HepG2 (cell line): Measurements from ENCODE around the gene DLG1. TPM values are rescaled to one million over a fixed set of nuclear protein-coding genes. Genes with fewer than 3 reads are reported as not detected.

ENCODE experiments used
- ATAC-seq: fragments of 200-7000 bp; cut with Tn5 transposase; 3 replicates; pipeline ENCODE4 v1.9.1; 2020; ENCODE audit warnings: mild to moderate bottlenecking, moderate library complexity
- BruUV-seq: library from RNA; stranded (reverse); fragments of 400-500 nt; replicated peaks from 2 replicates; lab custom pipeline; 2021; lab: Mats Ljungman, UMichigan
- CTCF ChIA-PET: fragments of 300-600 bp; formaldehyde crosslinking; extraction: SDS; loops from one replicate; lab custom pipeline; 2021; ENCODE audit warnings: low total read pairs, inconsistent platforms, low intra/inter-chr PET ratio; lab: Yijun Ruan, JAX
- POLR2A ChIA-PET: fragments of 350-600 bp; sonication (Branson Sonifier 250); formaldehyde crosslinking; loops from one replicate; lab custom pipeline; 2020; ENCODE audit warnings: antibody characterized with exemption, inconsistent platforms; lab: Yijun Ruan, JAX
- DNase-seq: peaks from one replicate; pipeline ENCODE4 v3.0.0-alpha.2; 2015; ENCODE audit warnings: low spot score
- FAIRE-seq: peaks from 3 replicates; lab custom pipeline; 2011; peaks lifted over from hg19 to GRCh38; lab: Jason Lieb, UNC
- H2AFZ ChIP-seq: one replicate; pipeline ENCODE4 v1.6.1; 2011; ENCODE audit warnings: low read length, inconsistent platforms
- H3K27ac ChIP-seq: fragments of 300-600 bp; 3 replicates; pipeline ENCODE4 v1.8.0; 2011; ENCODE audit warnings: mixed run types, mild to moderate bottlenecking, mixed read lengths, low read length, inconsistent platforms; ENCODE audit not compliant: insufficient read depth; ENCODE audit errors: extremely low read length
- H3K27me3 ChIP-seq, 2 experiments: fragments of 200-600 bp in 1 of 2; 2 replicates in 1 of 2; 3 replicates in 1 of 2; pipeline versions ENCODE4 v1.6.0 to v1.8.0; 2011; ENCODE audit warnings: low read length in 2 of 2, mild to moderate bottlenecking in 2 of 2, moderate library complexity in 2 of 2, inconsistent platforms in 1 of 2; ENCODE audit not compliant: insufficient read depth in 2 of 2, control insufficient read depth in 1 of 2
- H3K36me3 ChIP-seq, 2 experiments: fragments of 200-600 bp in 1 of 2; replicated peaks in 1 of 2; 2 replicates in 1 of 2; 3 replicates in 1 of 2; pipeline versions ENCODE4 v1.5.1 to v1.8.0; 2011; ENCODE audit warnings: low read length in 2 of 2, inconsistent platforms in 1 of 2; ENCODE audit not compliant: insufficient read depth in 2 of 2, control insufficient read depth in 1 of 2
- H3K4me1 ChIP-seq: 2 replicates; pipeline ENCODE4 v1.5.1; 2012; ENCODE audit warnings: low read length, inconsistent platforms; ENCODE audit not compliant: insufficient read depth
- H3K4me2 ChIP-seq: 2 replicates; pipeline ENCODE4 v1.6.0; 2011; ENCODE audit warnings: low read depth, low read length, inconsistent platforms
- H3K4me3 ChIP-seq, 3 experiments: fragments of 200-600 bp in 1 of 3; sonication (generic), shearing (Covaris generic) in 1 of 3; replicated peaks in 1 of 3; 2 replicates each; pipeline ENCODE4 v1.5.1; 2011 to 2016; ENCODE audit warnings: low read length in 3 of 3, inconsistent platforms in 2 of 3, low read depth in 2 of 3, mild to moderate bottlenecking in 2 of 3, control low read depth in 1 of 3, mixed read lengths in 1 of 3; ENCODE audit not compliant: insufficient read depth in 1 of 3
- H3K79me2 ChIP-seq: one replicate; pipeline ENCODE4 v1.6.1; 2011; ENCODE audit warnings: low read length, inconsistent platforms; ENCODE audit not compliant: insufficient read depth
- H3K9ac ChIP-seq: 2 replicates; pipeline ENCODE4 v1.6.0; 2011; ENCODE audit warnings: mild to moderate bottlenecking, low read depth, low read length, inconsistent platforms; ENCODE audit not compliant: insufficient read depth
- H3K9me3 ChIP-seq: 2 replicates; pipeline ENCODE4 v1.5.1; 2012; ENCODE audit warnings: mild to moderate bottlenecking, low read length
- H4K20me1 ChIP-seq: 2 replicates; pipeline ENCODE4 v1.6.0; 2011; ENCODE audit warnings: inconsistent platforms, mild to moderate bottlenecking, low read length, moderate library complexity; ENCODE audit not compliant: insufficient read depth
- ARID4A ChIP-seq: sonication (generic); formaldehyde crosslinking; IDR thresholded peaks from 2 replicates; pipeline ENCODE4 v1.5.0; 2020; ENCODE audit warnings: mild to moderate bottlenecking, missing genetic modification reagents, borderline replicate concordance
- E2F2 ChIP-seq: sonication (generic); formaldehyde crosslinking; IDR thresholded peaks from 2 replicates; pipeline ENCODE4 v1.4.0; 2020; ENCODE audit warnings: missing genetic modification reagents, borderline replicate concordance
- FUBP1 ChIP-seq: sonication (generic); formaldehyde crosslinking; IDR thresholded peaks from 2 replicates; pipeline ENCODE4 v1.5.1; 2020; ENCODE audit warnings: missing genetic modification reagents, mild to moderate bottlenecking, borderline replicate concordance
- MIER2 ChIP-seq: IDR thresholded peaks from 2 replicates; pipeline ENCODE4 v1.6.1; 2016; ENCODE audit warnings: missing biosample characterization, missing genetic modification reagents
- NFYB ChIP-seq: sonication (generic); formaldehyde crosslinking; IDR thresholded peaks from 2 replicates; pipeline ENCODE4 v1.4.0; 2020; ENCODE audit warnings: missing genetic modification reagents
- RXRA ChIP-seq: sonication (generic); formaldehyde crosslinking; IDR thresholded peaks from 2 replicates; pipeline ENCODE4 v1.5.1; 2020; ENCODE audit warnings: missing genetic modification reagents
- STAT6 ChIP-seq: sonication (generic); formaldehyde crosslinking; IDR thresholded peaks from 2 replicates; pipeline ENCODE4 v1.4.0; 2020; ENCODE audit warnings: missing genetic modification reagents, mild to moderate bottlenecking, borderline replicate concordance
- ZMAT3 ChIP-seq: sonication (generic); formaldehyde crosslinking; conservative IDR thresholded peaks from 2 replicates; pipeline ENCODE4 v1.7.0; 2021; ENCODE audit warnings: missing genetic modification reagents
- ZNF230 ChIP-seq: sonication (generic); formaldehyde crosslinking; IDR thresholded peaks from 2 replicates; pipeline ENCODE4 v1.4.0; 2020; ENCODE audit warnings: mild to moderate bottlenecking, missing genetic modification reagents
- ZNF709 ChIP-seq: sonication (generic); formaldehyde crosslinking; IDR thresholded peaks from 2 replicates; pipeline ENCODE4 v1.5.0; 2020; ENCODE audit warnings: mild to moderate bottlenecking, missing genetic modification reagents
- ZNF761 ChIP-seq: sonication (generic); formaldehyde crosslinking; conservative IDR thresholded peaks from 2 replicates; pipeline ENCODE4 v1.4.0; 2020; ENCODE audit warnings: mild to moderate bottlenecking, missing genetic modification reagents
- WGBS: methylation state at CpG from one replicate; pipeline ENCODE4 v1.1.6; 2017; ENCODE audit warnings: low lambda C conversion rate; 5-methylcytosine and 5-hydroxymethylcytosine counted together
- in situ Hi-C: cut with HindIII; loops from 2 replicates; pipeline ENCODE4 v1.10.0; 2017; ENCODE audit warnings: low pct_unique_long_range_greater_than_20kb; ENCODE audit not compliant: extremely low pct_ligation_motif_present
- intact Hi-C: fragments of 100-400 bp; cut with micrococcal nuclease; formaldehyde crosslinking; loops from one replicate; pipeline ENCODE4 v1.10.0; 2022; ENCODE audit not compliant: unreplicated experiment
- polyA plus RNA-seq, 8 experiments: library from polyadenylated mRNA; depleted of rRNA in 3 of 8; stranded (reverse) in 7 of 8; unstranded in 1 of 8; fragments of >200 nt; fragmentation: Illumina TruSeq in 4 of 8; extraction: Trizol in 4 of 8; gene quantifications; 2 replicates each; pipeline versions ENCODE4 v1.2.1 to v1.2.3, GENCODE V29; 2011 to 2016; ENCODE audit warnings: low read depth in 4 of 8, missing spikeins in 1 of 8, mixed read lengths in 1 of 8; ENCODE audit not compliant: insufficient read depth in 1 of 8
- total RNA-seq, 5 experiments: library from RNA; depleted of rRNA; stranded (reverse); fragments of >200 nt; fragmentation: Illumina TruSeq; extraction: Trizol; gene quantifications; 2 replicates each; pipeline ENCODE4 v1.2.3, GENCODE V29; 2016; ENCODE audit warnings: low read depth in 1 of 5

Gene DLG1
- total and polyA plus RNA-seq, 2 of the 13 experiments (the other 11 are each of a cell fraction or from before 2014, with no cell fraction given) = 30.5 to 104 TPM

GRCh38 chr3:197335428-197336132, 37.2 kb upstream of the DLG1 start:
- Histone ChIP-seq H3K36me3 (no peaks in the 10 kb centered on the region), H3K9ac (peak overlapping the region; percentile 14; the same call in 1 of the 2 replicates), H2AFZ (no peak overlapping the region), H3K4me3 (no peak overlapping the region; a peak in 1 of 6 replicates), H3K27me3 (no peaks in the 10 kb centered on the region), H3K27ac (no peak overlapping the region), H3K9me3 (no peaks in the 10 kb centered on the region), H3K4me1 (peaks cover 47% of the 10 kb centered on the region), H4K20me1 (no peaks in the 10 kb centered on the region), H3K79me2 (no peaks in the 10 kb centered on the region), H3K4me2 (peak overlapping the region; percentile 59)
- DNase-seq = no peak
- no TSS peak for BruUV-seq
- FAIRE-seq = no peak
- ChIA-PET POLR2A (interaction anchor here (0.9 kb wide), 1 partner anchor 166 kb away, joined by 3 read pairs; no protein-coding TSS in a partner anchor), CTCF (no interaction called here)
- intact Hi-C loops (no loop called here), in situ Hi-C loops (no loop called here)
- WGBS = 53% methylated on average over 8 of the region's 13 CpGs
- ATAC-seq = peak; percentile 39
- TF ChIP-seq STAT6 (CRISPR knock-in tag) (no peak), ZMAT3 (no peak), ZNF709 (no peak), ZNF761 (no peak), NFYB (CRISPR knock-in tag) (no peak), FUBP1 (CRISPR knock-in tag) (no peak), RXRA (CRISPR knock-in tag) (peak; percentile 71), ARID4A (CRISPR knock-in tag) (no peak), ZNF230 (CRISPR knock-in tag) (no peak), MIER2 (CRISPR knock-in tag) (no peak), E2F2 (CRISPR knock-in tag) (no peak)
